ENCODE results near the gene PRSS38.

PRSS38 gene

GRCh38 chr1:227815468-227816409 lies at the start of gene PRSS38:
TSS of gene PRSS38 (plus strand) at chr1:227815675. CDS start at chr1:227815717, 42 bp downstream.
- DNase-seq (ENCODE audit: low read depth in 3 of 3) = no peak

- DNase-seq (ENCODE audit: low read depth in 3 of 3) = peak in 2 of 3 experiments; percentile 22 to 34
Observed at GRCh38 chr1:227766015-227766634, 49.4 kb upstream of the PRSS38 start.

GRCh38 chr1:227766653-227767277 lies 48.7 kb upstream of the PRSS38 start:
- DNase-seq (ENCODE audit: low read depth in 3 of 3) = no peak

- no peak for DNase-seq (ENCODE audit: low read depth in 3 of 3)
Observed at GRCh38 chr1:227767401-227768124, 47.9 kb upstream of the PRSS38 start.

- DNase-seq (ENCODE audit: low read depth in 3 of 3) = no peak
Observed at GRCh38 chr1:227768125-227768439, 47.4 kb upstream of the PRSS38 start.

GRCh38 chr1:227768640-227769039 lies 46.8 kb upstream of the PRSS38 start:
- no peak for DNase-seq (ENCODE audit: low read depth in 3 of 3)

GRCh38 chr1:227769047-227769935 lies 46.2 kb upstream of the PRSS38 start:
- DNase-seq (ENCODE audit: low read depth in 3 of 3) = no peak

GRCh38 chr1:227769936-227770494 lies 45.5 kb upstream of the PRSS38 start:
- DNase-seq (ENCODE audit: low read depth in 3 of 3) = no peak

GRCh38 chr1:227770812-227771211 lies 44.7 kb upstream of the PRSS38 start:
- no peak for DNase-seq (ENCODE audit: low read depth in 3 of 3)

GRCh38 chr1:227771326-227771725 lies 44.1 kb upstream of the PRSS38 start:
- DNase-seq (ENCODE audit: low read depth in 3 of 3) = no peak

- DNase-seq (ENCODE audit: low read depth in 3 of 3) = no peak
Observed at GRCh38 chr1:227771771-227772170, 43.7 kb upstream of the PRSS38 start.

- no peak for DNase-seq (ENCODE audit: low read depth in 3 of 3)
Observed at GRCh38 chr1:227773558-227773957, 41.9 kb upstream of the PRSS38 start.

- no peak for DNase-seq (ENCODE audit: low read depth in 3 of 3)
Observed at GRCh38 chr1:227774051-227774731, 41.3 kb upstream of the PRSS38 start.

- DNase-seq (ENCODE audit: low read depth in 3 of 3) = no peak
Observed at GRCh38 chr1:227774821-227775661, 40.4 kb upstream of the PRSS38 start.

GRCh38 chr1:227775841-227776240 lies 39.6 kb upstream of the PRSS38 start:
- DNase-seq (ENCODE audit: low read depth in 3 of 3) = no peak

GRCh38 chr1:227776331-227776771 lies 39.1 kb upstream of the PRSS38 start:
- DNase-seq (ENCODE audit: low read depth in 3 of 3) = no peak

- DNase-seq (ENCODE audit: low read depth in 3 of 3) = no peak
Observed at GRCh38 chr1:227777156-227777555, 38.3 kb upstream of the PRSS38 start.

GRCh38 chr1:227777646-227778045 lies 37.8 kb upstream of the PRSS38 start:
- no peak for DNase-seq (ENCODE audit: low read depth in 3 of 3)

GRCh38 chr1:227778401-227778947 lies 37.0 kb upstream of the PRSS38 start:
- DNase-seq (ENCODE audit: low read depth in 3 of 3) = no peak
